CD14-positive monocyte (primary cell): ENCODE measurements around the gene ABHD4. TPM values are rescaled to one million over a fixed set of nuclear protein-coding genes. Genes with fewer than 3 reads are reported as not detected.

Experiments
- DNase-seq, 3 donors: peaks; one replicate each; pipeline ENCODE4 v3.0.0-alpha.2; 2011 to 2022
- H2AFZ ChIP-seq: 2 replicates; pipeline ENCODE4 v1.6.0; 2012; ENCODE audit warnings: mild to moderate bottlenecking, low read depth, low read length, inconsistent platforms; ENCODE audit not compliant: insufficient read depth, poor library complexity, severe bottlenecking
- H3K27ac ChIP-seq, 2 donors: 1 replicate in 1 of 2; 2 replicates in 1 of 2; pipeline ENCODE4 v1.5.1; 2012 to 2013; ENCODE audit warnings: low read length in 2 of 2, control low read depth in 1 of 2, inconsistent platforms in 1 of 2, low read depth in 1 of 2, mild to moderate bottlenecking in 1 of 2
- H3K27me3 ChIP-seq, 2 donors: one replicate each; pipeline versions ENCODE4 v1.6.0 to v1.6.1; 2011 to 2013; ENCODE audit warnings: low read length in 2 of 2; ENCODE audit not compliant: control insufficient read depth in 2 of 2, insufficient read depth in 2 of 2
- H3K36me3 ChIP-seq, 2 donors: replicated peaks in 1 of 2; 1 replicate in 1 of 2; 2 replicates in 1 of 2; pipeline versions ENCODE4 v1.5.1 to v1.6.1; 2012 to 2013; ENCODE audit warnings: low read length in 2 of 2, control low read depth in 1 of 2, inconsistent platforms in 1 of 2, mild to moderate bottlenecking in 1 of 2; ENCODE audit not compliant: insufficient read depth in 2 of 2, control insufficient read depth in 1 of 2
- H3K4me1 ChIP-seq, 2 donors: 1 replicate in 1 of 2; 2 replicates in 1 of 2; pipeline versions ENCODE4 v1.5.1 to v1.6.1; 2012 to 2013; ENCODE audit warnings: low read length in 2 of 2, control low read depth in 1 of 2, inconsistent platforms in 1 of 2, mild to moderate bottlenecking in 1 of 2, moderate library complexity in 1 of 2; ENCODE audit not compliant: insufficient read depth in 2 of 2, control insufficient read depth in 1 of 2
- H3K4me2 ChIP-seq: replicated peaks from 2 replicates; pipeline ENCODE3; 2012; ENCODE audit warnings: low read length, moderate library complexity, mild to moderate bottlenecking; ENCODE audit not compliant: poor library complexity, severe bottlenecking; ENCODE audit errors: extremely low read depth
- H3K4me3 ChIP-seq, 3 experiments: fragments of 200-600 bp in 1 of 3; sonication (generic) in 1 of 3; replicated peaks in 1 of 3; 1 replicate in 2 of 3; 2 replicates in 1 of 3; pipeline ENCODE4 v1.5.1; 2011 to 2013; ENCODE audit warnings: low read length in 3 of 3, mild to moderate bottlenecking in 3 of 3, control low read depth in 2 of 3, low read depth in 2 of 3, inconsistent platforms in 1 of 3, moderate library complexity in 1 of 3
- H3K79me2 ChIP-seq: 2 replicates; pipeline ENCODE4 v1.6.0; 2012; ENCODE audit warnings: mild to moderate bottlenecking, control low read depth, inconsistent platforms, low read length, moderate library complexity; ENCODE audit not compliant: insufficient read depth
- H3K9ac ChIP-seq: 2 replicates; pipeline ENCODE4 v1.6.0; 2017; ENCODE audit warnings: low read length, mild to moderate bottlenecking; ENCODE audit not compliant: insufficient read depth, poor library complexity, severe bottlenecking
- H3K9me3 ChIP-seq, 2 donors: replicated peaks in 1 of 2; 1 replicate in 1 of 2; 2 replicates in 1 of 2; pipeline versions ENCODE4 v1.5.1 to v1.6.1; 2012 to 2013; ENCODE audit warnings: low read length in 2 of 2, control low read depth in 1 of 2; ENCODE audit not compliant: control insufficient read depth in 1 of 2, insufficient read depth in 1 of 2
- H4K20me1 ChIP-seq: 2 replicates; pipeline ENCODE4 v1.6.0; 2012; ENCODE audit warnings: mild to moderate bottlenecking, low read length, control low read depth, moderate library complexity; ENCODE audit not compliant: insufficient read depth
- H3K27ac Mint-ChIP-seq, 7 donors: one replicate each; pipeline ENCODE4 v1.8.0; 2020; ENCODE audit warnings: mild to moderate bottlenecking in 7 of 7, mixed read lengths in 7 of 7, moderate library complexity in 6 of 7, inconsistent platforms in 2 of 7
- H3K27me3 Mint-ChIP-seq, 3 donors: one replicate each; pipeline ENCODE4 v1.8.0; 2021 to 2022; ENCODE audit warnings: low read depth in 3 of 3, mild to moderate bottlenecking in 3 of 3, mixed read lengths in 3 of 3, moderate library complexity in 3 of 3, inconsistent platforms in 1 of 3
- H3K36me3 Mint-ChIP-seq, 2 donors: one replicate each; pipeline ENCODE4 v1.8.0; 2020; ENCODE audit warnings: mixed read lengths in 2 of 2, inconsistent platforms in 1 of 2, mild to moderate bottlenecking in 1 of 2
- H3K4me1 Mint-ChIP-seq: one replicate; pipeline ENCODE4 v1.8.0; 2020; ENCODE audit warnings: mild to moderate bottlenecking, mixed read lengths
- H3K4me3 Mint-ChIP-seq, 2 donors: one replicate each; pipeline ENCODE4 v1.8.0; 2020; ENCODE audit warnings: mild to moderate bottlenecking in 2 of 2, mixed read lengths in 2 of 2, moderate library complexity in 1 of 2
- H3K9me3 Mint-ChIP-seq, 7 donors: one replicate each; pipeline ENCODE4 v1.8.0; 2020 to 2022; ENCODE audit warnings: mixed read lengths in 7 of 7, mild to moderate bottlenecking in 6 of 7, moderate library complexity in 6 of 7, inconsistent platforms in 2 of 7
- CTCF ChIP-seq: fragments of 200-600 bp; IDR thresholded peaks from one replicate; pipeline ENCODE4 v1.8.0; 2022; ENCODE audit warnings: antibody characterized with exemption, mild to moderate bottlenecking
- WGBS: methylation state at CpG from one replicate; pipeline ENCODE4 v1.1.5; 2013; ENCODE audit warnings: missing lambda C conversion rate; ENCODE audit not compliant: insufficient coverage; 5-methylcytosine and 5-hydroxymethylcytosine counted together
- intact Hi-C, 2 donors: fragments of 100-400 bp; cut with micrococcal nuclease; formaldehyde crosslinking; loops; one replicate each; pipeline versions ENCODE4 v1.15.0 to v1.15.1; 2023
- polyA plus RNA-seq, 3 donors: library from polyadenylated mRNA; depleted of rRNA in 1 of 3; unstranded in 2 of 3; stranded (reverse) in 1 of 3; fragments of 300-500 nt in 2 of 3; fragments of >200 nt in 1 of 3; fragmentation: Illumina TruSeq in 2 of 3; gene quantifications; 1 replicate in 2 of 3; 2 replicates in 1 of 3; pipeline ENCODE4 v1.2.3, GENCODE V29; 2012 to 2021

ABHD4 gene
- polyA plus RNA-seq, 3 donors = 9.4 to 13.4 (median 12.5) TPM

- Histone ChIP-seq H3K4me3 (no peak overlapping the region), H3K9me3 (no peaks in the 10 kb centered on the region), H3K4me1 (no peaks in the 10 kb centered on the region), H3K9ac (no peak overlapping the region), H3K27me3 (no peaks in the 10 kb centered on the region), H4K20me1 (peaks cover 18% of the 10 kb centered on the region), H3K4me2 (no peak overlapping the region), H3K79me2 (peaks cover 10% of the 10 kb centered on the region), H3K27ac (no peak overlapping the region), H3K36me3 (peaks cover 73 to 90% of the 10 kb centered on the region in 2 donors), H2AFZ (no peak overlapping the region)
- peak; percentile 70 for TF ChIP-seq CTCF
- no peak overlapping the region for H3K4me3 Mint-ChIP-seq
- no peaks in the 10 kb centered on the region for H3K27me3 Mint-ChIP-seq
- H3K36me3 Mint-ChIP-seq = peaks cover 72 to 84% of the 10 kb centered on the region in 2 donors
- intact Hi-C loops = loop anchor here (1.0 to 5.0 kb wide), 3 partner anchors 82 to 283 kb away; no protein-coding TSS in a partner anchor
- DNase-seq = peak; percentile 68 to 74 (median 73)
- peak overlapping the region in 6 of 7 donors; percentile 31 to 72 (median 64) for H3K27ac Mint-ChIP-seq
- WGBS = 0% methylated on average over 3 of the region's 8 CpGs
- no peaks in the 10 kb centered on the region for H3K9me3 Mint-ChIP-seq
- peaks cover 7% of the 10 kb centered on the region for H3K4me1 Mint-ChIP-seq
These were observed 27.8 kb upstream of the ABHD4 start for GRCh38 chr14:22570132-22570949.

- H3K27me3 ChIP-seq = no peaks in the 10 kb centered on the region
- 80% methylated on average over 1 of the region's 1 CpG for WGBS
- no peak overlapping the region for H2AFZ ChIP-seq
- H3K4me3 ChIP-seq = no peak overlapping the region
- intact Hi-C loops = loop anchor here (2.0 to 5.0 kb wide), 2 partner anchors 80 to 280 kb away; no protein-coding TSS in a partner anchor
- DNase-seq = no peak
- H3K27ac ChIP-seq = no peak overlapping the region
- H3K9me3 Mint-ChIP-seq = peaks cover 0 to 2% (median 0%) of the 10 kb centered on the region in 7 donors
- H3K4me1 Mint-ChIP-seq = peaks cover 7% of the 10 kb centered on the region
- no peaks in the 10 kb centered on the region for H3K27me3 Mint-ChIP-seq
- peaks cover 25% of the 10 kb centered on the region for H4K20me1 ChIP-seq
- peaks cover 61 to 72% of the 10 kb centered on the region in 2 donors for H3K36me3 ChIP-seq
- TF ChIP-seq CTCF = no peak
- no peaks in the 10 kb centered on the region for H3K9me3 ChIP-seq
- H3K79me2 ChIP-seq = peaks cover 21% of the 10 kb centered on the region
- no peak overlapping the region for H3K4me3 Mint-ChIP-seq
- H3K4me2 ChIP-seq = no peak overlapping the region
- no peak overlapping the region for H3K27ac Mint-ChIP-seq
- H3K36me3 Mint-ChIP-seq = peaks cover 59 to 84% of the 10 kb centered on the region in 2 donors
- no peak overlapping the region for H3K9ac ChIP-seq
- no peaks in the 10 kb centered on the region for H3K4me1 ChIP-seq
These were observed 25.5 kb upstream of the ABHD4 start for GRCh38 chr14:22572562-22573058.
